Activated CD4-positive, alpha-beta memory T cell treated with anti-CD3 and anti-CD28 coated beads, Interleukin-2, amount 10 ng/mL, durations not matched to agents 7 days and 5 days (primary cell): ENCODE measurements around the gene COMP. TPM values are rescaled to one million over a fixed set of nuclear protein-coding genes. Genes with fewer than 3 reads are reported as not detected.

ENCODE experiments used
- CTCF ChIA-PET: fragments of 350-600 bp; sonication (Branson Sonifier 250); formaldehyde crosslinking; loops from one replicate; lab custom pipeline; 2021; ENCODE audit warnings: antibody characterized with exemption, inconsistent platforms; lab: Charles Lee
- POLR2A ChIA-PET: fragments of 350-600 bp; sonication (Branson Sonifier 250); formaldehyde crosslinking; loops from one replicate; lab custom pipeline; 2021; ENCODE audit warnings: antibody characterized with exemption; lab: Charles Lee
- DNase-seq: peaks from one replicate; pipeline ENCODE4 v3.0.0-alpha.2; 2020
- H3K27ac Mint-ChIP-seq: one replicate; pipeline ENCODE4 v1.8.0; 2021; ENCODE audit warnings: mild to moderate bottlenecking, mixed read lengths
- H3K27me3 Mint-ChIP-seq: one replicate; pipeline ENCODE4 v1.8.0; 2021; ENCODE audit warnings: mixed read lengths
- H3K36me3 Mint-ChIP-seq: one replicate; pipeline ENCODE4 v1.8.0; 2021; ENCODE audit warnings: low read depth, mixed read lengths
- H3K4me1 Mint-ChIP-seq: one replicate; pipeline ENCODE4 v1.8.0; 2021; ENCODE audit warnings: mixed read lengths
- H3K4me3 Mint-ChIP-seq: one replicate; pipeline ENCODE4 v1.8.0; 2021; ENCODE audit warnings: mild to moderate bottlenecking, mixed read lengths
- H3K9me3 Mint-ChIP-seq: one replicate; pipeline ENCODE4 v1.8.0; 2021; ENCODE audit warnings: mixed read lengths
- total RNA-seq, 2 experiments: library from RNA; stranded (reverse); gene quantifications; one replicate each; pipeline ENCODE4 v1.2.3, GENCODE V29; 2021

Gene COMP
- total RNA-seq, 2 experiments from 2014 or later, result not detected

DNA sequence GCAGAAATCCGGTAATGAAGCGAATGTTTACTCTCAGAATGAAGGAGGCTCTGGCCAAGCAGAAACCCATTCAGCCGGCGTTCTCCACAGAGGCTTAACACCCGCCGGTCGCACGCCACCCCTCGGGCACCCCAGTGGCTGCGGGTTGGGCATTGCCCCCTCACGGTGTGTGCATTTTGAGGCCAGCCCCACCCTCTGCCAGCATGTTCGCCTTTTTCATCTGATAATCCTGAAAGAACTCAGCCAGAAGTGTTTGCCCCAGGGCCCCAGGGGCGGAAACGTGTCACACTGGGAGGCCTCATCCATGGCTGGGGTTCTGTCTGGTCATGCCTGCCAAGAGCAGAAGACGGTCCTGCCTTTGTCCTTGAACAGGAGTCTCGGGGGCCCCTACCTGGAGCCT, 34.2 kb downstream of the COMP start:
- Mint-ChIP-seq H3K27ac (no peak overlapping the region), H3K9me3 (no peaks in the 10 kb centered on the region), H3K36me3 (no peaks in the 10 kb centered on the region), H3K27me3 (no peaks in the 10 kb centered on the region), H3K4me1 (no peaks in the 10 kb centered on the region), H3K4me3 (no peak overlapping the region)
- POLR2A ChIA-PET, result no interaction called here
- DNase-seq, result no peak
- CTCF ChIA-PET, result no interaction called here

DNA sequence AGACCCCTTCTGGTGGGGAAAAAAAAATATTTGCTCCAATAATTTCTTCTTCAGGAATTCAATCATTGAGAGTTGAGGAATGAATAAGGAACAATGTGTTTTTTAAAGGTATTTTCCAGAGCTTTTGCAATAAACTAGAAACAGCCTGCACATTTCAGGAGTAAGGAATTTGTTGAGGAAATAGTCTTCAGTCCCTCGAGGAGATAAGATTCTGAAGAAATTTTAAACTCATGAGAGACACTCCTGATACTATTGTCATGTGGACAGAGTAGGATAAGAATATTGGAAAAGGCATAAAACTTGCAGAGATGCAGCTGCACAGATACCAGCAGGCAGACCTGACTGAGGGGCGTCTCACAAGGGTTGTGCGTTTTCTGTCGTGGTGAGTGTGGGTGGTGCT, 36.6 kb downstream of the COMP start:
- H3K27ac Mint-ChIP-seq, result no peak overlapping the region
- H3K36me3 Mint-ChIP-seq, result no peaks in the 10 kb centered on the region
- no peaks in the 10 kb centered on the region for H3K9me3 Mint-ChIP-seq
- ChIA-PET CTCF (no interaction called here), POLR2A (no interaction called here)
- no peaks in the 10 kb centered on the region for H3K27me3 Mint-ChIP-seq
- DNase-seq, result no peak
- H3K4me1 Mint-ChIP-seq, result no peaks in the 10 kb centered on the region
- no peak overlapping the region for H3K4me3 Mint-ChIP-seq

- H3K4me3 Mint-ChIP-seq, result no peak overlapping the region
These were observed 39.5 kb downstream of the COMP start for GRCh38 chr19:18751571-18751970.

GRCh38 chr19:18750295-18750970, 40.7 kb downstream of the COMP start:
- CTCF ChIA-PET, result no interaction called here
- Mint-ChIP-seq H3K36me3 (no peaks in the 10 kb centered on the region), H3K9me3 (no peaks in the 10 kb centered on the region), H3K4me1 (no peaks in the 10 kb centered on the region), H3K27ac (no peak overlapping the region), H3K27me3 (no peaks in the 10 kb centered on the region), H3K4me3 (no peak overlapping the region)
- no peak for DNase-seq
- POLR2A ChIA-PET, result no interaction called here

More at GRCh38 chr19:18751571-18751970, 39.5 kb downstream of the COMP start:
- H3K27ac Mint-ChIP-seq, result no peak overlapping the region
- H3K4me1 Mint-ChIP-seq, result no peaks in the 10 kb centered on the region
- CTCF ChIA-PET, result no interaction called here
- H3K36me3 Mint-ChIP-seq, result no peaks in the 10 kb centered on the region
- H3K27me3 Mint-ChIP-seq, result no peaks in the 10 kb centered on the region
- POLR2A ChIA-PET, result no interaction called here
- H3K9me3 Mint-ChIP-seq, result no peaks in the 10 kb centered on the region
- no peak for DNase-seq

GRCh38 chr19:18749362-18750231, 41.5 kb downstream of the COMP start:
- no peaks in the 10 kb centered on the region for H3K9me3 Mint-ChIP-seq
- ChIA-PET CTCF (no interaction called here), POLR2A (no interaction called here)
- no peaks in the 10 kb centered on the region for H3K4me1 Mint-ChIP-seq
- H3K36me3 Mint-ChIP-seq, result no peaks in the 10 kb centered on the region
- no peak overlapping the region for H3K27ac Mint-ChIP-seq
- no peak overlapping the region for H3K4me3 Mint-ChIP-seq
- DNase-seq, result no peak
- no peaks in the 10 kb centered on the region for H3K27me3 Mint-ChIP-seq

GRCh38 chr19:18746401-18747325, 44.4 kb downstream of the COMP start:
- no peaks in the 10 kb centered on the region for H3K27me3 Mint-ChIP-seq
- H3K4me3 Mint-ChIP-seq, result no peak overlapping the region
- DNase-seq, result no peak
- no peak overlapping the region for H3K27ac Mint-ChIP-seq
- no peaks in the 10 kb centered on the region for H3K36me3 Mint-ChIP-seq
- H3K4me1 Mint-ChIP-seq, result no peaks in the 10 kb centered on the region
- POLR2A ChIA-PET, result interaction anchor here (1.1 kb wide), 1 partner anchor 19 kb away, joined by 3 read pairs; no protein-coding TSS in a partner anchor
- no peaks in the 10 kb centered on the region for H3K9me3 Mint-ChIP-seq
- CTCF ChIA-PET, result no interaction called here

- ChIA-PET CTCF (no interaction called here), POLR2A (no interaction called here)
- no peaks in the 10 kb centered on the region for H3K4me1 Mint-ChIP-seq
- no peak overlapping the region for H3K4me3 Mint-ChIP-seq
- H3K27me3 Mint-ChIP-seq, result no peaks in the 10 kb centered on the region
- H3K27ac Mint-ChIP-seq, result no peak overlapping the region
- no peaks in the 10 kb centered on the region for H3K36me3 Mint-ChIP-seq
- no peak for DNase-seq
- no peaks in the 10 kb centered on the region for H3K9me3 Mint-ChIP-seq
These were observed 45.2 kb downstream of the COMP start for GRCh38 chr19:18745931-18746330.

GRCh38 chr19:18745012-18745735, 45.9 kb downstream of the COMP start:
- POLR2A ChIA-PET, result no interaction called here
- H3K27me3 Mint-ChIP-seq, result no peaks in the 10 kb centered on the region
- no peaks in the 10 kb centered on the region for H3K36me3 Mint-ChIP-seq
- H3K4me1 Mint-ChIP-seq, result no peaks in the 10 kb centered on the region
- no peaks in the 10 kb centered on the region for H3K9me3 Mint-ChIP-seq
- H3K4me3 Mint-ChIP-seq, result no peak overlapping the region
- no peak for DNase-seq
- H3K27ac Mint-ChIP-seq, result no peak overlapping the region
- CTCF ChIA-PET, result no interaction called here

- POLR2A ChIA-PET, result no interaction called here
- CTCF ChIA-PET, result no interaction called here
- Mint-ChIP-seq H3K36me3 (no peaks in the 10 kb centered on the region), H3K4me3 (no peak overlapping the region), H3K27ac (no peak overlapping the region), H3K9me3 (no peaks in the 10 kb centered on the region), H3K27me3 (no peaks in the 10 kb centered on the region), H3K4me1 (no peaks in the 10 kb centered on the region)
- no peak for DNase-seq
These were observed 47.2 kb downstream of the COMP start for GRCh38 chr19:18743784-18744418.

DNA sequence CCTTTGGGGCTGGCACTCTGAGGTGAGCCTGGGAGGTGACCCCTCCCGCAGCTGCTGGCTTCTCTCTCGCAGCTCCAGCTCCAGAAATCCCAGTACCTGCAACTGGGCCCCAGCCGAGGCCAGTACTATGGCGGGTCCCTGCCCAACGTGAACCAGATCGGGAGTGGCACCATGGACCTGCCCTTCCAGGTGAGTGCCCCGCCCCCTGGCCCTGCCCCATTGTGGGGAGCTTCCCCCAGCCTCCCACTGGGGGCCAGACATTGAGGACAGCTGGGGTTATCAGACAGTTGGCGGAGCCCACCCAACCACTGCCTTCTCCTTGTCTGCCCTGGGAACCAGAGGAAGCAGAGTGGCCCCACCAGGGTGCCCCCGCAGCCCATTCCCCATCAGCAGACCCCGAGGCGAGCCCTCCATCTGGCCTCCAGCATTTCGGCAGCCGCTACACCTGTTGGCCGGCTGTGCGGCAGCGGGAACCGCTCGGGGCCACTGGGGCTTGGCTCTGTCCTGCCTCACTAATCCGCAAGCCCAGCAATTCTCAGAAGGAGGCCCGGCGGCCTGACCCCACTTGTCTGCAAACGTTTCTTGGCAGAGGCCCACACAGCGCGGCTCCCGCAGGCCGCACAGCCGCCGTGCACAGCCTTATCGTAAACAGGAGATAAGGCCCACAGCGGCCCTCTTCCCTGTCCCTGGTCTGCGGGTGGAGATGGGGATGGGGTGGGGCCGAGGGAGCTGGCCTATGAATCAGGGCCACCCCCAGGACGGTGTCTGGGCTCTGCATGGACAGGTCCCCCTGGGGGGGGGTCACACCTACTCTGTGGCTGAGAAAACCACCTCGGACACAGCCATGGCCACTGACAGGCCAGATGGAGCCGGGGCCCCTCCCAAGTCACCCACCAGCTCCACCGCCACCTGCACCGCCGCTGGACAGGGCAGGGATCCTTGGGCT, 48.0 kb downstream of the COMP start:
- no peak overlapping the region for H3K27ac Mint-ChIP-seq
- H3K9me3 Mint-ChIP-seq, result no peaks in the 10 kb centered on the region
- ChIA-PET POLR2A (no interaction called here), CTCF (no interaction called here)
- DNase-seq, result no peak
- no peaks in the 10 kb centered on the region for H3K36me3 Mint-ChIP-seq
- no peaks in the 10 kb centered on the region for H3K27me3 Mint-ChIP-seq
- H3K4me3 Mint-ChIP-seq, result no peak overlapping the region
- no peaks in the 10 kb centered on the region for H3K4me1 Mint-ChIP-seq

GRCh38 chr19:18742324-18742723, 48.8 kb downstream of the COMP start:
- no peaks in the 10 kb centered on the region for H3K27me3 Mint-ChIP-seq
- no peaks in the 10 kb centered on the region for H3K4me1 Mint-ChIP-seq
- no peaks in the 10 kb centered on the region for H3K36me3 Mint-ChIP-seq
- ChIA-PET POLR2A (no interaction called here), CTCF (interaction anchor here (0.6 kb wide), 1 partner anchor 371 kb away, joined by 3 read pairs; no protein-coding TSS in a partner anchor)
- no peak for DNase-seq
- no peaks in the 10 kb centered on the region for H3K9me3 Mint-ChIP-seq
- H3K4me3 Mint-ChIP-seq, result no peak overlapping the region
- H3K27ac Mint-ChIP-seq, result no peak overlapping the region
